Uterus (tissue), 4 donors: ENCODE results near the gene SPINK7. TPM values are rescaled to one million over a fixed set of nuclear protein-coding genes. Genes with fewer than 3 reads are reported as not detected.

Experiments used
- total RNA-seq, 4 donors: library from RNA; depleted of rRNA in 3 of 4; stranded (reverse); fragments of >200 nt in 3 of 4; gene quantifications; one replicate each; pipeline versions ENCODE4 v1.1.0 to v1.2.4, GENCODE V29; 2014 to 2023
- donor health status: DM: yes; HTN: yes; CAD: no.

SPINK7 gene
- total RNA-seq, 4 donors from 2014 or later, result not detected

Other genes starting within 250 kb of the SPINK7 start
- 1 to 10 TPM in 1 of 4 donors, under 1 TPM in 1, not detected in 2; 0.73 to 4.6 TPM for gene SPINK5, start 248.4 kb upstream of the SPINK7 start, total RNA-seq
- gene SPINK14, start 143.9 kb upstream of the SPINK7 start, total RNA-seq, result not detected
- not detected for gene SPINK6, start 109.4 kb upstream of the SPINK7 start, total RNA-seq
- not detected for gene MARCOL, start 73.9 kb upstream of the SPINK7 start, total RNA-seq
- gene SPINK13, start 43.6 kb upstream of the SPINK7 start, total RNA-seq, result under 1 TPM in 1 of 4 donors, not detected in 3; 0.41 TPM
- not detected for gene SPINK9, start 23.1 kb downstream of the SPINK7 start, total RNA-seq
- gene FBXO38, start 71.5 kb downstream of the SPINK7 start, total RNA-seq, result 10 to 100 TPM; 29.4 to 81.3 (median 48.7) TPM